CD4-positive, alpha-beta memory T cell (primary cell): ENCODE measurements around the gene CC2D1A. TPM values are rescaled to one million over a fixed set of nuclear protein-coding genes. Genes with fewer than 3 reads are reported as not detected.

Source experiments
- CTCF ChIA-PET: fragments of 350-600 bp; sonication (Branson Sonifier 250); formaldehyde crosslinking; loops from one replicate; lab custom pipeline; 2021; ENCODE audit warnings: inconsistent platforms; ENCODE audit not compliant: partially characterized antibody; lab: Charles Lee
- POLR2A ChIA-PET: fragments of 350-600 bp; sonication (Branson Sonifier 250); formaldehyde crosslinking; loops from one replicate; lab custom pipeline; 2021; ENCODE audit not compliant: partially characterized antibody; lab: Charles Lee
- DNase-seq, 5 donors: peaks; one replicate each; pipeline versions ENCODE4 v3.0.0 to v3.0.0-alpha.2; 2020 to 2022; ENCODE audit warnings: mixed read lengths in 1 of 5
- H3K27ac ChIP-seq: one replicate; pipeline ENCODE4 v1.7.0; 2013; ENCODE audit warnings: low read depth, low read length
- H3K27me3 ChIP-seq: 2 replicates; pipeline ENCODE4 v1.7.0; 2013; ENCODE audit warnings: mild to moderate bottlenecking, low read length, moderate library complexity; ENCODE audit not compliant: insufficient read depth
- H3K36me3 ChIP-seq: 2 replicates; pipeline ENCODE4 v1.7.0; 2013; ENCODE audit warnings: mild to moderate bottlenecking, low read length, moderate library complexity; ENCODE audit not compliant: insufficient read depth
- H3K4me1 ChIP-seq: 2 replicates; pipeline ENCODE4 v1.7.0; 2013; ENCODE audit warnings: mild to moderate bottlenecking, low read length, moderate library complexity; ENCODE audit not compliant: insufficient read depth
- H3K4me3 ChIP-seq, 2 donors: one replicate each; pipeline ENCODE4 v1.7.0; 2013; ENCODE audit warnings: low read length in 2 of 2, mild to moderate bottlenecking in 1 of 2
- H3K9me3 ChIP-seq, 2 donors: one replicate each; pipeline ENCODE4 v1.7.0; 2013; ENCODE audit warnings: low read length in 2 of 2, control low read depth in 1 of 2; ENCODE audit not compliant: control insufficient read depth in 1 of 2
- H3K27ac Mint-ChIP-seq, 7 donors: one replicate each; pipeline ENCODE4 v1.8.0; 2020 to 2021; ENCODE audit warnings: mixed read lengths in 7 of 7, mild to moderate bottlenecking in 6 of 7, inconsistent platforms in 3 of 7, moderate library complexity in 3 of 7
- H3K27me3 Mint-ChIP-seq, 2 donors: one replicate each; pipeline ENCODE4 v1.8.0; 2020 to 2021; ENCODE audit warnings: mixed read lengths in 2 of 2
- H3K36me3 Mint-ChIP-seq, 2 donors: one replicate each; pipeline ENCODE4 v1.8.0; 2020 to 2021; ENCODE audit warnings: mixed read lengths in 2 of 2, inconsistent platforms in 1 of 2, mild to moderate bottlenecking in 1 of 2
- H3K4me1 Mint-ChIP-seq, 4 donors: one replicate each; pipeline ENCODE4 v1.8.0; 2020 to 2021; ENCODE audit warnings: mixed read lengths in 4 of 4, mild to moderate bottlenecking in 1 of 4
- H3K4me3 Mint-ChIP-seq, 8 donors: one replicate each; pipeline ENCODE4 v1.8.0; 2020 to 2021; ENCODE audit warnings: mixed read lengths in 8 of 8, mild to moderate bottlenecking in 7 of 8, moderate library complexity in 6 of 8, inconsistent platforms in 3 of 8
- H3K9me3 Mint-ChIP-seq, 8 donors: one replicate each; pipeline ENCODE4 v1.8.0; 2020 to 2021; ENCODE audit warnings: mixed read lengths in 8 of 8, mild to moderate bottlenecking in 5 of 8, inconsistent platforms in 3 of 8, moderate library complexity in 1 of 8
- intact Hi-C: fragments of 100-400 bp; cut with micrococcal nuclease; formaldehyde crosslinking; loops from one replicate; pipeline ENCODE4 v1.15.1; 2023
- polyA plus RNA-seq, 2 donors: library from polyadenylated mRNA; unstranded; fragments of 300-500 nt; fragmentation: Illumina TruSeq; gene quantifications; one replicate each; pipeline ENCODE4 v1.2.3, GENCODE V29; 2021
- total RNA-seq, 2 experiments: library from RNA; stranded (reverse); gene quantifications; one replicate each; pipeline ENCODE4 v1.2.3, GENCODE V29; 2021

CC2D1A gene
- total and polyA plus RNA-seq, 4 experiments from 2014 or later: 3.8 to 37.1 (median 23.4) TPM

DNA sequence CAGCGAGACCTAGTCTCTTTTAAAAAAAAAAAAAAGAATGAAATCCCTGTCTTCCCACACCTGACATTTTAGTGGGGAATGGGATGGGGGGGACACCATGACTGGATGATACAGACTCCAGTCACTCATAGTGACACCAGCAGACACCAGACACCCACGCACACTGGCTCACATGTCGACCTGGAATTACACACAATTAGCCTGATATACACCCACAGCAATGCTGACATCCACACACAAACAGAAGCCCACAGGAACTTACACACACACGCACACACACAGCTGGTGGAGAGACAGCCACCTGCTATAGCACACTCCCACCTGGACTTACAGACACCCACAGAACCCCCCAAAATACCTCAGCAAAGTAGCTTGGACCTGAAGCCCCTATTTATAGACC is 37.3 kb upstream of the CC2D1A start:
- CTCF ChIA-PET: interaction anchor here (1.6 kb wide), 1 partner anchor 84 kb away, joined by 4 read pairs; no protein-coding TSS in a partner anchor
- intact Hi-C loops: no loop called here
- Mint-ChIP-seq H3K27ac (peak overlapping the region in 1 of 7 donors; percentile 10), H3K27me3 (peaks cover 26 to 30% of the 10 kb centered on the region in 2 donors), H3K36me3 (peaks cover 0 to 2% of the 10 kb centered on the region in 2 donors), H3K9me3 (peaks cover 0 to 1% (median 0%) of the 10 kb centered on the region in 8 donors), H3K4me1 (peaks cover 16 to 28% (median 23%) of the 10 kb centered on the region in 4 donors), H3K4me3 (peak overlapping the region in 2 of 8 donors; percentile 14 to 27)
- POLR2A ChIA-PET: no interaction called here
- Histone ChIP-seq H3K27ac (no peak overlapping the region), H3K27me3 (peaks cover 19% of the 10 kb centered on the region), H3K36me3 (no peaks in the 10 kb centered on the region), H3K9me3 (no peaks in the 10 kb centered on the region), H3K4me1 (peaks cover 20% of the 10 kb centered on the region), H3K4me3 (no peak overlapping the region)
- DNase-seq: no peak

GRCh38 chr19:13869281-13869680 is 36.7 kb upstream of the CC2D1A start:
- H3K27me3 ChIP-seq: peaks cover 13% of the 10 kb centered on the region
- H3K27ac Mint-ChIP-seq: no peak overlapping the region
- H3K9me3 Mint-ChIP-seq: peaks cover 0 to 1% (median 0%) of the 10 kb centered on the region in 8 donors
- H3K4me3 Mint-ChIP-seq: no peak overlapping the region
- no peaks in the 10 kb centered on the region for H3K9me3 ChIP-seq
- CTCF ChIA-PET: interaction anchor here (1.3 kb wide), 1 partner anchor 10 kb away, joined by 3 read pairs; no protein-coding TSS in a partner anchor
- H3K27me3 Mint-ChIP-seq: peaks cover 24 to 26% of the 10 kb centered on the region in 2 donors
- H3K27ac ChIP-seq: no peak overlapping the region
- POLR2A ChIA-PET: no interaction called here
- no peak for DNase-seq
- peaks cover 13 to 23% (median 19%) of the 10 kb centered on the region in 4 donors for H3K4me1 Mint-ChIP-seq
- H3K4me1 ChIP-seq: peaks cover 14% of the 10 kb centered on the region
- peaks cover 0 to 2% of the 10 kb centered on the region in 2 donors for H3K36me3 Mint-ChIP-seq
- H3K4me3 ChIP-seq: no peak overlapping the region
- intact Hi-C loops: no loop called here
- no peaks in the 10 kb centered on the region for H3K36me3 ChIP-seq

- ChIA-PET POLR2A (no interaction called here), CTCF (interaction anchor here (1.0 to 1.6 kb wide), 2 partner anchors 86 to 91 kb away, joined by 3 read pairs; no protein-coding TSS in a partner anchor)
- H3K4me3 ChIP-seq: no peak overlapping the region
- H3K9me3 Mint-ChIP-seq: no peaks in the 10 kb centered on the region
- no peak for DNase-seq
- peaks cover 8 to 19% (median 14%) of the 10 kb centered on the region in 4 donors for H3K4me1 Mint-ChIP-seq
- H3K4me1 ChIP-seq: peaks cover 7% of the 10 kb centered on the region
- H3K4me3 Mint-ChIP-seq: no peak overlapping the region
- intact Hi-C loops: no loop called here
- no peaks in the 10 kb centered on the region for H3K36me3 Mint-ChIP-seq
- H3K9me3 ChIP-seq: no peaks in the 10 kb centered on the region
- no peaks in the 10 kb centered on the region for H3K36me3 ChIP-seq
- H3K27me3 ChIP-seq: peaks cover 10% of the 10 kb centered on the region
- no peak overlapping the region for H3K27ac Mint-ChIP-seq
- H3K27me3 Mint-ChIP-seq: peaks cover 20 to 24% of the 10 kb centered on the region in 2 donors
- no peak overlapping the region for H3K27ac ChIP-seq
Measured at GRCh38 chr19:13870873-13871272, 35.1 kb upstream of the CC2D1A start.

- no peaks in the 10 kb centered on the region for H3K36me3 Mint-ChIP-seq
- Histone ChIP-seq H3K27me3 (no peaks in the 10 kb centered on the region), H3K4me1 (no peaks in the 10 kb centered on the region), H3K9me3 (no peaks in the 10 kb centered on the region), H3K27ac (no peak overlapping the region), H3K36me3 (no peaks in the 10 kb centered on the region), H3K4me3 (no peak overlapping the region)
- peaks cover 14 to 18% of the 10 kb centered on the region in 2 donors for H3K27me3 Mint-ChIP-seq
- H3K9me3 Mint-ChIP-seq: no peaks in the 10 kb centered on the region
- no peak for DNase-seq
- ChIA-PET POLR2A (interaction anchor here (0.5 kb wide), 1 partner anchor 168 kb away, joined by 4 read pairs; no protein-coding TSS in a partner anchor), CTCF (interaction anchor here (0.7 to 1.6 kb wide), 5 partner anchors 88 to 274 kb away, joined by 3 to 4 read pairs (median 3); partner anchors contain the start of gene ASF1B)
- H3K4me3 Mint-ChIP-seq: peak overlapping the region in 5 of 8 donors; percentile 26 to 80 (median 73)
- H3K4me1 Mint-ChIP-seq: peaks cover 3 to 11% (median 8%) of the 10 kb centered on the region in 4 donors
- no peak overlapping the region for H3K27ac Mint-ChIP-seq
- intact Hi-C loops: no loop called here
Measured at GRCh38 chr19:13872339-13872694, 33.7 kb upstream of the CC2D1A start.

DNA sequence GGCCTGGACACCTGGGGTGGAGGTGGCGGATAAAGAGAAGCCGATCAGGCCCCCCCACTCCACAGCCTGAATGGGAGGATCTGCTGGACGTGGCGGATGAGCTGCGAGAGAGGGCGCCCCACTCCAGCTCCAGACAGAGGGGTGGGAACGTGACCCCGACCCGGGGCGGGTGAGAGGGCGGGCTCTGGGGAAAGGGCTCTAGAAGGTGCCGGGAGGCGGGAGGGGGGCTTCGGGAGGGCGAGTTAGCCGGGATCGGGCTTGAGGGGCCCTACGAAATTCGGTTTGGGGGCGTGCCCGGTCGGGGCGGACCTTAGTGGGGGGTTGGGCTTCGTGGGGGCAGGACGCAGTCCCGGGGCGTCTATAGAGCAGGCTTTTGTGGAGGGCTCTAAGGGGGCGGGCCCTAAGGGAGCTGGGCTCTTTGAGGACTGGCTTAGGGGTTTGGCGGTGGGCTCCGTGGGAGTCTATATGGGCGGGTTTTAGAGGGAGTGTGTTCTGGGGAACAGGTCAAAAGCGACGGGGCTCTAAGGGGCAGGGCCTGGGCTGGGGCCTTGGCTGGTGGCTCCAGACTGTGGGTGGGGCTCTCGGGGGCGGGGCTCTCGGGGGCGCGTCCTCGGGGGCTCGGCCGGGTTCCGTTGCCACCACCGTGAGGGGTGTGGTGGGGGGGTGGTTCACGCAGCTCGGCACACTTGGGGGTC is 33.2 kb upstream of the CC2D1A start:
- H3K9me3 Mint-ChIP-seq: no peaks in the 10 kb centered on the region
- peaks cover 10 to 13% of the 10 kb centered on the region in 2 donors for H3K27me3 Mint-ChIP-seq
- H3K4me1 Mint-ChIP-seq: peaks cover 2 to 11% (median 5%) of the 10 kb centered on the region in 4 donors
- no peaks in the 10 kb centered on the region for H3K27me3 ChIP-seq
- intact Hi-C loops: no loop called here
- no peaks in the 10 kb centered on the region for H3K4me1 ChIP-seq
- POLR2A ChIA-PET: interaction anchor here (0.5 kb wide), 1 partner anchor 168 kb away, joined by 4 read pairs; no protein-coding TSS in a partner anchor
- no peak overlapping the region for H3K4me3 ChIP-seq
- peak overlapping the region; percentile 26 to 80 (median 59) for H3K4me3 Mint-ChIP-seq
- no peaks in the 10 kb centered on the region for H3K36me3 ChIP-seq
- no peaks in the 10 kb centered on the region for H3K36me3 Mint-ChIP-seq
- no peak overlapping the region for H3K27ac ChIP-seq
- peak overlapping the region in 3 of 7 donors; percentile 68 to 72 (median 70) for H3K27ac Mint-ChIP-seq
- DNase-seq: peak in 1 of 5 donors; percentile 22
- CTCF ChIA-PET: interaction anchor here (0.7 to 1.6 kb wide), 5 partner anchors 11 to 264 kb away, joined by 3 to 4 read pairs (median 4); partner anchors contain the start of gene ASF1B
- H3K9me3 ChIP-seq: no peaks in the 10 kb centered on the region

- no peak for DNase-seq
- peaks cover 2 to 11% (median 5%) of the 10 kb centered on the region in 4 donors for H3K4me1 Mint-ChIP-seq
- H3K9me3 Mint-ChIP-seq: no peaks in the 10 kb centered on the region
- Histone ChIP-seq H3K27ac (no peak overlapping the region), H3K27me3 (no peaks in the 10 kb centered on the region), H3K4me1 (no peaks in the 10 kb centered on the region), H3K36me3 (no peaks in the 10 kb centered on the region), H3K9me3 (no peaks in the 10 kb centered on the region), H3K4me3 (no peak overlapping the region)
- no peaks in the 10 kb centered on the region for H3K36me3 Mint-ChIP-seq
- POLR2A ChIA-PET: no interaction called here
- CTCF ChIA-PET: interaction anchor here (1.4 kb wide), 1 partner anchor 179 kb away, joined by 3 read pairs; no protein-coding TSS in a partner anchor
- intact Hi-C loops: no loop called here
- H3K4me3 Mint-ChIP-seq: peak overlapping the region in 1 of 8 donors; percentile 25
- peaks cover 7 to 10% of the 10 kb centered on the region in 2 donors for H3K27me3 Mint-ChIP-seq
- no peak overlapping the region for H3K27ac Mint-ChIP-seq
Measured at GRCh38 chr19:13873834-13874515, 32.0 kb upstream of the CC2D1A start.
